Peyer's patch (tissue), 4 donors: ENCODE data around the gene PARP15.

Source experiments
- CTCF ChIP-seq, 6 experiments: fragments of 450-650 bp in 4 of 6; fragments of 200-600 bp in 2 of 6; sonication (generic) in 1 of 6; IDR thresholded peaks; one replicate each; pipeline ENCODE4 v1.5.1; 2017 to 2019; ENCODE audit warnings: antibody characterized with exemption in 6 of 6, mild to moderate bottlenecking in 3 of 6, moderate library complexity in 1 of 6
- POLR2A ChIP-seq, 2 donors: fragments of 450-650 bp; IDR thresholded peaks; one replicate each; pipeline ENCODE4 v1.5.1; 2017; ENCODE audit warnings: antibody characterized with exemption in 2 of 2, mild to moderate bottlenecking in 2 of 2, moderate library complexity in 2 of 2

GRCh38 chr3:122533931-122534334 lies 43.5 kb upstream of the PARP15 start:
- TF ChIP-seq CTCF (IDR thresholded peaks at IDR 0.05) (no peak), POLR2A (IDR thresholded peaks at IDR 0.05) (no peak)
